ENCODE data around the gene PCNA. TPM values are rescaled to one million over a fixed set of nuclear protein-coding genes. Genes with fewer than 3 reads are reported as not detected.

The PCNA gene
- total and polyA plus RNA-seq, 9 of the 15 experiments (the other 6 are each of a cell fraction or from before 2014, with no cell fraction given): 213 to 390 (median 291) TPM

DNA sequence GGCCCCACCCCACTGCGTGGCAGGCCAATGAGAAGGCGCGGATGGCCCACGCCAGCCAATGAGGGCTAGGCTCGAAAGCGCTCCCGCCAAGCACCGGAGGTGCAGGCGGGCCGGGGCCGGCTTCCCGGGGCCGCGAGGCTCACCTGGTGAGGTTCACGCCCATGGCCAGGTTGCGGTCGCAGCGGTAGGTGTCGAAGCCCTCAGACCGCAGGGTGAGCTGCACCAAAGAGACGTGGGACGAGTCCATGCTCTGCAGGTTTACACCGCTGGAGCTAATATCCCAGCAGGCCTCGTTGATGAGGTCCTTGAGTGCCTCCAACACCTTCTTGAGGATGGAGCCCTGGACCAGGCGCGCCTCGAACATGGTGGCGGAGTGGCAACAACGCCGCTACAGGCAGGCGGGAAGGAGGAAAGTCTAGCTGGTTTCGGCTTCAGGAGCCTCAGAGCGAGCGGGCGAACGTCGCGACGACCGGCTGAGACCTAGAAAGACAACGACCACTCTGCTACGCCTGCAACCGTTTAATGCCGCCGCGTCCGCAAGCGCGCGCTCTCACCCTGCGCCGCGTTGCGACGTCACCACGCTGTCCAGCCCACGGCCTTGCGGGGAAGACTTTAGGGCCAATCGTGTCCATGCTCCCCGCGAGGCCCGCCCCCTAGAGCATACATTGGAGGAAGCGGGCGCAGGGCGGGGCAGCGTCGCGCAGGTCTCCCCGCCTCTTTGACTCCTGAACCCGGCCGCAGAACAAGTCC, at the start of gene PCNA (continued):
- TF ChIP-seq ZNF76 (CRISPR knock-in tag; IDR thresholded peaks at IDR 0.05; ENCODE audit: borderline replicate concordance) (no peak), CHD2 (IDR thresholded peaks at IDR 0.05; ENCODE audit: low read depth, low read length) (peak; percentile 54; the same call in 1 of the 2 replicates), SAP30 (IDR thresholded peaks at IDR 0.05; ENCODE audit: borderline replicate concordance, insufficient read depth, low read depth, low read length, poor library complexity, severe bottlenecking) (no peak), KAT7 (CRISPR knock-in tag; IDR thresholded peaks at IDR 0.05; ENCODE audit: borderline replicate concordance) (peak; percentile 100), RCOR1 (IDR thresholded peaks at IDR 0.05; ENCODE audit: borderline replicate concordance in 1 of 2, low read depth in 2 of 2, low read length in 2 of 2) (no peak), NR2C1 (IDR thresholded peaks at IDR 0.05) (no peak), NR2C1 (tag; IDR thresholded peaks at IDR 0.05) (no peak), SAFB (IDR thresholded peaks at IDR 0.05; ENCODE audit: borderline replicate concordance, low read depth, low read length) (no peak)
- TF ChIP-seq, protein P1, sequence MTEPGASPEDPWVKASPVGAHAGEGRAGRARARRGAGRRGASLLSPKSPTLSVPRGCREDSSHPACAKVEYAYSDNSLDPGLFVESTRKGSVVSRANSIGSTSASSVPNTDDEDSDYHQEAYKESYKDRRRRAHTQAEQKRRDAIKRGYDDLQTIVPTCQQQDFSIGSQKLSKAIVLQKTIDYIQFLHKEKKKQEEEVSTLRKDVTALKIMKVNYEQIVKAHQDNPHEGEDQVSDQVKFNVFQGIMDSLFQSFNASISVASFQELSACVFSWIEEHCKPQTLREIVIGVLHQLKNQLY (CRISPR knock-in tag; conservative IDR thresholded peaks at IDR 0.05): peak in 1 of 2 experiments; percentile 99; a peak in 2 of 4 replicates
- TF ChIP-seq, protein P2, sequence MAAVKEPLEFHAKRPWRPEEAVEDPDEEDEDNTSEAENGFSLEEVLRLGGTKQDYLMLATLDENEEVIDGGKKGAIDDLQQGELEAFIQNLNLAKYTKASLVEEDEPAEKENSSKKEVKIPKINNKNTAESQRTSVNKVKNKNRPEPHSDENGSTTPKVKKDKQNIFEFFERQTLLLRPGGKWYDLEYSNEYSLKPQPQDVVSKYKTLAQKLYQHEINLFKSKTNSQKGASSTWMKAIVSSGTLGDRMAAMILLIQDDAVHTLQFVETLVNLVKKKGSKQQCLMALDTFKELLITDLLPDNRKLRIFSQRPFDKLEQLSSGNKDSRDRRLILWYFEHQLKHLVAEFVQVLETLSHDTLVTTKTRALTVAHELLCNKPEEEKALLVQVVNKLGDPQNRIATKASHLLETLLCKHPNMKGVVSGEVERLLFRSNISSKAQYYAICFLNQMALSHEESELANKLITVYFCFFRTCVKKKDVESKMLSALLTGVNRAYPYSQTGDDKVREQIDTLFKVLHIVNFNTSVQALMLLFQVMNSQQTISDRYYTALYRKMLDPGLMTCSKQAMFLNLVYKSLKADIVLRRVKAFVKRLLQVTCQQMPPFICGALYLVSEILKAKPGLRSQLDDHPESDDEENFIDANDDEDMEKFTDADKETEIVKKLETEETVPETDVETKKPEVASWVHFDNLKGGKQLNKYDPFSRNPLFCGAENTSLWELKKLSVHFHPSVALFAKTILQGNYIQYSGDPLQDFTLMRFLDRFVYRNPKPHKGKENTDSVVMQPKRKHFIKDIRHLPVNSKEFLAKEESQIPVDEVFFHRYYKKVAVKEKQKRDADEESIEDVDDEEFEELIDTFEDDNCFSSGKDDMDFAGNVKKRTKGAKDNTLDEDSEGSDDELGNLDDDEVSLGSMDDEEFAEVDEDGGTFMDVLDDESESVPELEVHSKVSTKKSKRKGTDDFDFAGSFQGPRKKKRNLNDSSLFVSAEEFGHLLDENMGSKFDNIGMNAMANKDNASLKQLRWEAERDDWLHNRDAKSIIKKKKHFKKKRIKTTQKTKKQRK (IDR thresholded peaks at IDR 0.05; ENCODE audit: borderline replicate concordance, low read depth, low read length): no peak
- TF ChIP-seq, protein P3, sequence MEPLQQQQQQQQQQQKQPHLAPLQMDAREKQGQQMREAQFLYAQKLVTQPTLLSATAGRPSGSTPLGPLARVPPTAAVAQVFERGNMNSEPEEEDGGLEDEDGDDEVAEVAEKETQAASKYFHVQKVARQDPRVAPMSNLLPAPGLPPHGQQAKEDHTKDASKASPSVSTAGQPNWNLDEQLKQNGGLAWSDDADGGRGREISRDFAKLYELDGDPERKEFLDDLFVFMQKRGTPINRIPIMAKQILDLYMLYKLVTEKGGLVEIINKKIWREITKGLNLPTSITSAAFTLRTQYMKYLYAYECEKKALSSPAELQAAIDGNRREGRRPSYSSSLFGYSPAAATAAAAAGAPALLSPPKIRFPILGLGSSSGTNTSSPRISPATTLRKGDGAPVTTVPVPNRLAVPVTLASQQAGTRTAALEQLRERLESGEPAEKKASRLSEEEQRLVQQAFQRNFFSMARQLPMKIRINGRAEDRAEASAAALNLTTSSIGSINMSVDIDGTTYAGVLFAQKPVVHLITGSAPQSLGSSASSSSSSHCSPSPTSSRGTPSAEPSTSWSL (CRISPR knock-in tag; IDR thresholded peaks at IDR 0.05; ENCODE audit: borderline replicate concordance): no peak
- TF ChIP-seq, protein P4, sequence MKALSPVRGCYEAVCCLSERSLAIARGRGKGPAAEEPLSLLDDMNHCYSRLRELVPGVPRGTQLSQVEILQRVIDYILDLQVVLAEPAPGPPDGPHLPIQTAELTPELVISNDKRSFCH (CRISPR knock-in tag; IDR thresholded peaks at IDR 0.05): no peak
- TF ChIP-seq, protein P4 (tag; IDR thresholded peaks at IDR 0.05): peak; percentile 72
- TF ChIP-seq, protein P5, sequence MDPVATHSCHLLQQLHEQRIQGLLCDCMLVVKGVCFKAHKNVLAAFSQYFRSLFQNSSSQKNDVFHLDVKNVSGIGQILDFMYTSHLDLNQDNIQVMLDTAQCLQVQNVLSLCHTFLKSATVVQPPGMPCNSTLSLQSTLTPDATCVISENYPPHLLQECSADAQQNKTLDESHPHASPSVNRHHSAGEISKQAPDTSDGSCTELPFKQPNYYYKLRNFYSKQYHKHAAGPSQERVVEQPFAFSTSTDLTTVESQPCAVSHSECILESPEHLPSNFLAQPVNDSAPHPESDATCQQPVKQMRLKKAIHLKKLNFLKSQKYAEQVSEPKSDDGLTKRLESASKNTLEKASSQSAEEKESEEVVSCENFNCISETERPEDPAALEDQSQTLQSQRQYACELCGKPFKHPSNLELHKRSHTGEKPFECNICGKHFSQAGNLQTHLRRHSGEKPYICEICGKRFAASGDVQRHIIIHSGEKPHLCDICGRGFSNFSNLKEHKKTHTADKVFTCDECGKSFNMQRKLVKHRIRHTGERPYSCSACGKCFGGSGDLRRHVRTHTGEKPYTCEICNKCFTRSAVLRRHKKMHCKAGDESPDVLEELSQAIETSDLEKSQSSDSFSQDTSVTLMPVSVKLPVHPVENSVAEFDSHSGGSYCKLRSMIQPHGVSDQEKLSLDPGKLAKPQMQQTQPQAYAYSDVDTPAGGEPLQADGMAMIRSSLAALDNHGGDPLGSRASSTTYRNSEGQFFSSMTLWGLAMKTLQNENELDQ (CRISPR knock-in tag; IDR thresholded peaks at IDR 0.05; ENCODE audit: borderline replicate concordance): peak; percentile 99; the same call in 1 of the 2 replicates

Data from K562 (cell line).